ENCODE results near the gene TMEM232. TPM values are rescaled to one million over a fixed set of nuclear protein-coding genes. Genes with fewer than 3 reads are reported as not detected.

The TMEM232 gene
- total and polyA plus RNA-seq, 4 donors: 3.4 to 28.3 (median 9.3) TPM

- Histone ChIP-seq H3K4me1 (ENCODE audit: control insufficient read depth in 5 of 5, insufficient read depth in 5 of 5, low read length in 5 of 5) (no peaks in the 10 kb centered on the region), H3K27ac (ENCODE audit: low read depth in 1 of 2, low read length in 1 of 2) (no peak overlapping the region), H3K36me3 (ENCODE audit: control insufficient read depth in 4 of 4, insufficient read depth in 4 of 4, low read length in 4 of 4) (no peaks in the 10 kb centered on the region), H3K9me3 (ENCODE audit: control insufficient read depth in 4 of 4, insufficient read depth in 3 of 4, low read length in 3 of 4) (no peaks in the 10 kb centered on the region), H3K9ac (ENCODE audit: insufficient read depth in 1 of 2, low read length in 2 of 2) (no peak overlapping the region), H3K4me3 (no peak overlapping the region), H3K27me3 (ENCODE audit: control insufficient read depth in 3 of 3, insufficient read depth in 3 of 3, low read length in 2 of 3) (no peaks in the 10 kb centered on the region)
- WGBS, 2 donors: 89 to 95% methylated on average over 4 of the region's 4 CpGs
- no peak for TF ChIP-seq CTCF (IDR thresholded peaks at IDR 0.05; ENCODE audit: control extremely low read depth, extremely low read depth)
- DNase-seq: no peak
- ATAC-seq (ENCODE audit: insufficient read depth, low FRiP score): no peak
Observed at GRCh38 chr5:110594866-110595265, 131.6 kb downstream of the TMEM232 start.

DNA sequence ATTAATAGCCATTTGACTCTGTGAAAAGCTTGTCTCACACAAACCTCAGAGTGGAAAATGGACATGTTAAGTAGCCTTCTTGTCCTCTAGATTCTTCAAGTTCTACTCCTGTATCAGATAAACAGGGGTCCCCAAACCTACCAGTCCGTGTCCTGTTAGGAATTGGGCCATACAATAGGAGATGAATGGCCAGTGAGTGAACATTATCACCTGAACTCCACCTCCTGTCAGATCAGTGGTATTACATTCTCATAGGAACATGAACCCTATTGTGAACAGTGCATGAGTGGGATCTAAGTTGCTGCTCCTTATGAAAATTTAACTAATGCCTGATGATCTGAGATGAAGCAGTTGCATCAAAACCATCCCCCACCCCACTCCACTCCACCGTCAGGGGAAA is 136.3 kb downstream of the TMEM232 start:
- Histone ChIP-seq H3K9ac (ENCODE audit: insufficient read depth in 1 of 2, low read length in 2 of 2) (no peak overlapping the region), H3K27me3 (ENCODE audit: control insufficient read depth in 3 of 3, insufficient read depth in 3 of 3, low read length in 2 of 3) (no peaks in the 10 kb centered on the region), H3K27ac (ENCODE audit: low read depth in 1 of 2, low read length in 1 of 2) (no peak overlapping the region), H3K4me1 (ENCODE audit: control insufficient read depth in 5 of 5, insufficient read depth in 5 of 5, low read length in 5 of 5) (no peaks in the 10 kb centered on the region), H3K4me3 (no peak overlapping the region), H3K36me3 (ENCODE audit: control insufficient read depth in 4 of 4, insufficient read depth in 4 of 4, low read length in 4 of 4) (no peaks in the 10 kb centered on the region), H3K9me3 (ENCODE audit: control insufficient read depth in 4 of 4, insufficient read depth in 3 of 4, low read length in 3 of 4) (no peaks in the 10 kb centered on the region)
- WGBS, 2 donors: 18 to 50% methylated on average over 2 of the region's 2 CpGs
- ATAC-seq (ENCODE audit: insufficient read depth, low FRiP score) (no peak), DNase-seq (peak in 2 of 3 donors; percentile 5 to 15)
- no peak for TF ChIP-seq CTCF (IDR thresholded peaks at IDR 0.05; ENCODE audit: control extremely low read depth, extremely low read depth)

DNA sequence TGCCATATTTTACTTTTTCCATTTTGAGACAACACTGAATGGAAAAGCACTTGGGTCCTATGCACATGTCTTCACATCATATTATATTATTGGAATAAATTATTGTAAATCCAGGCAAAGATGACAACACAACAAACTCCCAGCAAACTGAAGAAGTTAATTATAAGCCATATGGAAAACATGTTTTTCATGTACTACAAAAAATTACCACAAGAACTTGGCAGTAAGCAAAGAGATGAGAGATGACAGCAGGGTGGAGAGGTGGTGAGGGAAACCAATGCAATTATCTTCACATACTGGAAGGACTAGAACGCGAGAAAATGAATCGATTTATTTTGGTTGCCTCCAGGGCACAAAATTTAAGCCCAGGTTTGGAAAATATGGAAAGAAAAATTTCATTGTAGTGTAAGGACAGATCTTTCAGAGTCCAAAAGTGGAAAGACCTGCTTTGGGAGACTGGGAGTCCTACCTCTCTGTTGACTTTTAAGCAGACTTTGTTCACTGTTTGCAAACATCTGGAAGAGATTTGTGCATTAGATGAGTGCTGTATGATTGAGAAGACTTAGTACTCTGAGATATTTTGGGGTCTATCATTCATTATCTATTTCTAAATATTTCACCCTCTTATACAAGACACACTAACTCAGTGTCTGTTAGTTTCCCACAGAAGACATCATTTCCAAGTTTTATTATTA is 138.0 kb downstream of the TMEM232 start:
- no peak overlapping the region for H3K9ac ChIP-seq (ENCODE audit: insufficient read depth in 1 of 2, low read length in 2 of 2)
- DNase-seq (peak in 1 of 3 donors; percentile 12), ATAC-seq (ENCODE audit: insufficient read depth, low FRiP score) (no peak)
- H3K9me3 ChIP-seq (ENCODE audit: control insufficient read depth in 4 of 4, insufficient read depth in 3 of 4, low read length in 3 of 4): no peaks in the 10 kb centered on the region
- H3K27me3 ChIP-seq (ENCODE audit: control insufficient read depth in 3 of 3, insufficient read depth in 3 of 3, low read length in 2 of 3): no peaks in the 10 kb centered on the region
- TF ChIP-seq CTCF (IDR thresholded peaks at IDR 0.05; ENCODE audit: control extremely low read depth, extremely low read depth): no peak
- H3K4me1 ChIP-seq (ENCODE audit: control insufficient read depth in 5 of 5, insufficient read depth in 5 of 5, low read length in 5 of 5): no peaks in the 10 kb centered on the region
- H3K36me3 ChIP-seq (ENCODE audit: control insufficient read depth in 4 of 4, insufficient read depth in 4 of 4, low read length in 4 of 4): no peaks in the 10 kb centered on the region
- no peak overlapping the region for H3K27ac ChIP-seq (ENCODE audit: low read depth in 1 of 2, low read length in 1 of 2)
- WGBS, 2 donors: 83 to 93% methylated on average over 3 of the region's 3 CpGs
- no peak overlapping the region for H3K4me3 ChIP-seq

GRCh38 chr5:110580625-110581024 is 145.8 kb downstream of the TMEM232 start:
- Histone ChIP-seq H3K27me3 (ENCODE audit: control insufficient read depth in 3 of 3, insufficient read depth in 3 of 3, low read length in 2 of 3) (no peaks in the 10 kb centered on the region), H3K9me3 (ENCODE audit: control insufficient read depth in 4 of 4, insufficient read depth in 3 of 4, low read length in 3 of 4) (no peaks in the 10 kb centered on the region), H3K36me3 (ENCODE audit: control insufficient read depth in 4 of 4, insufficient read depth in 4 of 4, low read length in 4 of 4) (no peaks in the 10 kb centered on the region), H3K27ac (ENCODE audit: low read depth in 1 of 2, low read length in 1 of 2) (no peak overlapping the region), H3K9ac (ENCODE audit: insufficient read depth in 1 of 2, low read length in 2 of 2) (no peak overlapping the region), H3K4me3 (no peak overlapping the region), H3K4me1 (ENCODE audit: control insufficient read depth in 5 of 5, insufficient read depth in 5 of 5, low read length in 5 of 5) (no peaks in the 10 kb centered on the region)
- DNase-seq: no peak
- WGBS, 2 donors: 75 to 82% methylated on average over 1 of the region's 1 CpG
- no peak for ATAC-seq (ENCODE audit: insufficient read depth, low FRiP score)
- TF ChIP-seq CTCF (IDR thresholded peaks at IDR 0.05; ENCODE audit: control extremely low read depth, extremely low read depth): no peak
